ENCODE results near the gene PCDHAC1.

PCDHAC1 gene

GRCh38 chr5:140967226-140967893, 41.3 kb downstream of the PCDHAC1 start:
- no peak for DNase-seq

GRCh38 chr5:140969880-140970279, 43.8 kb downstream of the PCDHAC1 start:
- no peak for DNase-seq

DNA sequence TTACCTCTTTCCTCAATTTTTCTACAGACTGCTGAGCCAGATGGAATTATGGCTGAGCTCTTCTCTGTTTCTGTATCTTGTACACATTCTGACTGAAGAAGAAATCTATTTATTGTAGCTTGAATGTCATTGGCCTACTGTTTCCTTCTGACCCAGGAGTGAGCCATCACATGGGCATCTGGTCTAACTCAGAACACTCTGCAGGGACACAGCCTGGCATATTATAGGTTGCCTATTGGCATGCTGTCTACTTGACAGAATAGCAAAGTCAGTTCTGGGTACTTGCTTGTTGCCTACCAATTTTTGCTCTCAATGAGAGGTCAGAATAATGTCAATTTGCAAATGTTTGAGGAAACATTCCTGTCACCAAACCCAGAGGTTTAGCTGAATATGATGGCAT, 47.5 kb downstream of the PCDHAC1 start:
- no peak for DNase-seq

- DNase-seq, result no peak
Measured at GRCh38 chr5:140977003-140977402, 50.9 kb downstream of the PCDHAC1 start.

GRCh38 chr5:140978260-140978659, 52.2 kb downstream of the PCDHAC1 start:
- DNase-seq, result no peak

DNA sequence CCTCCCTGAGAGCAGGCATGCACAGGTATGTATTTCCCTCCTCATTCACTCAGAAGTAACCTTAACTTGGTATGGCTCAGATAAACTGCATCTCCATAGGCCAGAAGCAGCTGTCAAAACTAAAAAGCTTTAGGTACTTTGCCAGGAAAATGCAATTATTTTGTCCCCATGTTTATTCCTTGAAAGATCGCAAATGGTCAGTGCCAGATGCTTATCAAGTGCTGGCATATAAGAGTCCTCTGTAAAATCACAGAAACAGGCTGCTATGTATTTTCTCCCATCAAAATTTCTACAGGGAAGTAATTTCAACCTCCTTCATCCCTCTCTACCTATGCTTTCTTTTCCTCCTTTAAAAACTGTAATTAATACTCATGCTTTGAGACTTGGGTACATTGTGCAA, 52.9 kb downstream of the PCDHAC1 start:
- DNase-seq, result no peak

Data from CD4-positive, alpha-beta T cell treated with Interleukin-10 for 1 hour (primary cell).